PFSK-1 (cell line): ENCODE data around the gene SETDB1.
A peak's percentile ranks its signal among the peaks of the same experiment; 100 is the strongest.

ENCODE experiments used
- FOXP2 ChIP-seq: optimal IDR thresholded peaks from 2 replicates; pipeline ENCODE3; 2011; ENCODE audit warnings: borderline replicate concordance, control low read depth, inconsistent platforms; ENCODE audit not compliant: insufficient read depth; ENCODE audit errors: extremely low read length, extremely low read depth
- POLR2AphosphoS5 ChIP-seq: IDR thresholded peaks from 2 replicates; pipeline ENCODE4 v1.6.1; 2012; ENCODE audit warnings: low read depth, mild to moderate bottlenecking, control low read depth, low read length, moderate library complexity
- REST ChIP-seq, 2 experiments: IDR thresholded peaks; 2 replicates each; pipeline versions ENCODE4 v1.6.1 to v1.8.0; 2011 to 2012; ENCODE audit warnings: low read depth in 2 of 2, low read length in 2 of 2, control low read depth in 1 of 2, inconsistent platforms in 1 of 2, mild to moderate bottlenecking in 1 of 2, moderate library complexity in 1 of 2; ENCODE audit not compliant: insufficient read depth in 1 of 2
- SIN3A ChIP-seq: IDR thresholded peaks from 2 replicates; pipeline ENCODE4 v1.6.1; 2012; ENCODE audit warnings: mild to moderate bottlenecking, low read length, moderate library complexity, borderline replicate concordance; ENCODE audit not compliant: insufficient read depth
- TAF1 ChIP-seq: IDR thresholded peaks from 2 replicates; pipeline ENCODE4 v1.6.1; 2012; ENCODE audit warnings: low read length, control low read depth, borderline replicate concordance; ENCODE audit not compliant: insufficient read depth

The SETDB1 gene

GRCh38 chr1:151007853-151008243 lies 81.7 kb downstream of the SETDB1 start:
- TF ChIP-seq SIN3A: no peak
- no peak for TF ChIP-seq TAF1
- no peak for TF ChIP-seq FOXP2
- TF ChIP-seq POLR2AphosphoS5: no peak
- no peak for TF ChIP-seq REST (IDR thresholded peaks at IDR 0.05; ENCODE audit: insufficient read depth in 1 of 2, low read depth in 2 of 2, low read length in 2 of 2)

GRCh38 chr1:151008244-151009205 lies 82.4 kb downstream of the SETDB1 start, which contains the start of gene PRUNE1:
Gene PRUNE1 (plus strand): TSS chr1:151008449. CDS start chr1:151008633, 184 bp downstream.
- no peak for TF ChIP-seq TAF1
- no peak for TF ChIP-seq REST (IDR thresholded peaks at IDR 0.05; ENCODE audit: insufficient read depth in 1 of 2, low read depth in 2 of 2, low read length in 2 of 2)
- peak; percentile 93 for TF ChIP-seq FOXP2
- peak; percentile 58 for TF ChIP-seq POLR2AphosphoS5
- TF ChIP-seq SIN3A: no peak

GRCh38 chr1:151009206-151009587 lies 83.0 kb downstream of the SETDB1 start:
- no peak for TF ChIP-seq REST (IDR thresholded peaks at IDR 0.05; ENCODE audit: insufficient read depth in 1 of 2, low read depth in 2 of 2, low read length in 2 of 2)
- TF ChIP-seq POLR2AphosphoS5: no peak
- no peak for TF ChIP-seq TAF1
- TF ChIP-seq FOXP2: no peak
- no peak for TF ChIP-seq SIN3A

GRCh38 chr1:151009674-151010345 lies 83.6 kb downstream of the SETDB1 start:
- TF ChIP-seq FOXP2 (no peak), TAF1 (no peak), POLR2AphosphoS5 (no peak), SIN3A (no peak)

- TF ChIP-seq FOXP2 (no peak), POLR2AphosphoS5 (no peak), SIN3A (no peak), REST (IDR thresholded peaks at IDR 0.05; ENCODE audit: insufficient read depth in 1 of 2, low read depth in 2 of 2, low read length in 2 of 2) (no peak), TAF1 (no peak)
These were observed 84.2 kb downstream of the SETDB1 start for GRCh38 chr1:151010346-151010726.
